Stomach (tissue), 19 donors: ENCODE data around the gene NR4A3. TPM values are rescaled to one million over a fixed set of nuclear protein-coding genes. Genes with fewer than 3 reads are reported as not detected.
A peak's percentile ranks its signal among the peaks of the same experiment; 100 is the strongest.

Experiments
- DNase-seq, 2 donors: peaks; one replicate each; pipeline versions ENCODE4 v3.0.0 to v3.0.0-alpha.2; 2013 to 2019
- H3K27ac ChIP-seq, 5 donors: fragments of 200-600 bp in 4 of 5; sonication (generic) in 4 of 5; one replicate each; pipeline ENCODE4 v1.5.1; 2013 to 2019; ENCODE audit warnings: mild to moderate bottlenecking in 1 of 5, moderate library complexity in 1 of 5
- H3K27me3 ChIP-seq, 3 donors: fragments of 200-600 bp; sonication (generic); one replicate each; pipeline ENCODE4 v1.5.1; 2017 to 2019; ENCODE audit warnings: mixed run types in 1 of 3
- H3K36me3 ChIP-seq, 4 donors: fragments of 200-600 bp; sonication (generic); 1 replicate in 3 of 4; 2 replicates in 1 of 4; pipeline ENCODE4 v1.5.1; 2016 to 2019
- H3K4me1 ChIP-seq, 4 donors: fragments of 200-600 bp; sonication (generic); one replicate each; pipeline ENCODE4 v1.5.1; 2016 to 2019
- H3K4me3 ChIP-seq, 4 donors: fragments of 200-600 bp; sonication (generic) in 3 of 4; one replicate each; pipeline ENCODE4 v1.5.1; 2016 to 2019; ENCODE audit warnings: mild to moderate bottlenecking in 1 of 4
- H3K9me3 ChIP-seq, 4 donors: fragments of 200-600 bp; sonication (generic); one replicate each; pipeline ENCODE4 v1.5.1; 2016 to 2019
- EP300 ChIP-seq: sonication (generic); formaldehyde crosslinking; IDR thresholded peaks from one replicate; pipeline ENCODE4 v1.6.1; 2017; ENCODE audit warnings: antibody characterized with exemption
- POLR2A ChIP-seq, 4 donors: fragments of 450-650 bp; IDR thresholded peaks; one replicate each; pipeline ENCODE4 v1.6.1; 2016; ENCODE audit warnings: antibody characterized with exemption in 4 of 4, control low read depth in 2 of 4, mild to moderate bottlenecking in 1 of 4, moderate library complexity in 1 of 4
- POLR2AphosphoS5 ChIP-seq, 3 donors: sonication (generic); formaldehyde crosslinking; IDR thresholded peaks; one replicate each; pipeline ENCODE4 v1.6.1; 2016; ENCODE audit warnings: antibody characterized with exemption in 3 of 3
- WGBS, 5 donors: extraction: QIAGEN DNeasy Blood & Tissue Kit in 3 of 5; methylation state at CpG; one replicate each; pipeline versions ENCODE4 v1.1.5 to v1.1.7; 2013 to 2018; 5-methylcytosine and 5-hydroxymethylcytosine counted together
- intact Hi-C: fragments of 100-400 bp; cut with DNase I; formaldehyde crosslinking; loops from one replicate; pipeline ENCODE4 v1.15.1; 2023; ENCODE audit warnings: low total_unique reads
- long read RNA-seq, 10 donors: transcript quantifications; one replicate each; lab custom pipeline, GENCODE V29; 2026
- polyA plus RNA-seq, 3 donors: library from polyadenylated mRNA; stranded (reverse); fragments of 200-250 nt; gene quantifications; one replicate each; pipeline ENCODE4 v1.2.3, GENCODE V29; 2013
- total RNA-seq, 5 donors: library from RNA; depleted of rRNA; stranded (reverse); fragments of >200 nt; gene quantifications; one replicate each; pipeline versions ENCODE4 v1.1.0 to v1.2.3, GENCODE V29; 2014 to 2016
- TF ChIP-seq, protein P1 (sequence below), 7 experiments: fragments of 450-650 bp in 4 of 7; fragments of 200-600 bp in 3 of 7; sonication (generic) in 3 of 7; IDR thresholded peaks; one replicate each; pipeline ENCODE4 v1.5.1; 2016 to 2019; ENCODE audit warnings: antibody characterized with exemption in 7 of 7, control low read depth in 2 of 7, mild to moderate bottlenecking in 1 of 7
- donor health status: healthy with polysubstance abuse.
- donor health status: Bipolar disorder and iron deficiency.
- donor health status: healthy.

NR4A3 gene
- total RNA-seq (10 to 100 TPM in 1 of 5 donors, 1 to 10 TPM in 3, under 1 TPM in 1; 0.58 to 51.8 (median 2.6) TPM), polyA plus RNA-seq (1 to 10 TPM; 1.3 to 4.9 (median 3.9) TPM)
- long read RNA-seq, donor 1: 0 reads
- long read RNA-seq, donor 2: 0 reads
- long read RNA-seq, donor 3: 0 reads
- long read RNA-seq, donor 4: 0 reads
- long read RNA-seq, donor 5: 0 reads
- long read RNA-seq, donor 6: 0 reads
- long read RNA-seq, donor 7: 0 reads
- long read RNA-seq, donor 8: 0 reads
- long read RNA-seq, donor 9: 0 reads
- long read RNA-seq, donor 10: 0 reads

DNA sequence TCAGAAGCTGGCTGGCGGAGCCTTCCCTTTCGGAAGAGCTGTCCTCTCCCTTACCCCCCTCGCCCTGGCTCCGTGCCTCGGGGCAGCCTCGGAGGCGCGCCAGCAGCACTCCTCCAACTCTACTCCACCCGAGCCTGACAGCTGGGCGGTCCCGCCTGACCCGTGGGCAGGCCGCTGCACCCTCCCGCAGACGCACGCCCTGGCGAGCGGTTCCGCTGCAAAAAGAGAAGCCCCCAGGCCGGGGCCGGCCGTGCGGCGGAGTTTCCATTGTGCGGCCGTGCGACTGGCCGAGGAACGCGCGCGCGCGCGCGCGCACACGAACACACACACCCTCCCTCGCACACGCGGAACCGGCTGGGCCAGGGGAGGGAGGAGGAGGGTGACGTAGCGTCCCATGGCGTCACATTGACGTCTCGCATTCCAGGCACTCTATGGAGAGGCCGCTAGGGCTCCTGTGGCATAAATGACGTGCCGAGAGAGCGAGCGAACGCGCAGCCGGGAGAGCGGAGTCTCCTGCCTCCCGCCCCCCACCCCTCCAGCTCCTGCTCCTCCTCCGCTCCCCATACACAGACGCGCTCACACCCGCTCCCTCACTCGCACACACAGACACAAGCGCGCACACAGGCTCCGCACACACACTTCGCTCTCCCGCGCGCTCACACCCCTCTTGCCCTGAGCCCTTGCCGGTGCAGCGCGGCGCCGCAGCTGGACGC is at the start of gene NR4A3:
Gene NR4A3, plus strand, starts transcription at position 490 of the 713 bp plus-strand sequence. CDS start 6,158 bp downstream, outside the sequence.
- H3K9me3 ChIP-seq: no peaks in the 10 kb centered on the region
- H3K27ac ChIP-seq: peak within 1 kb of the TSS; percentile 92 to 100 (median 99)
- H3K4me3 ChIP-seq: peak within 1 kb of the TSS; percentile 71 to 95 (median 81)
- H3K4me1 ChIP-seq: peaks cover 23 to 61% (median 57%) of the 10 kb centered on the region in 4 donors
- H3K36me3 ChIP-seq: no peaks in the 10 kb centered on the region
- WGBS, 5 donors: 0 to 2% (median 0%) methylated on average over 54 to 75 of the region's 75 CpGs
- H3K27me3 ChIP-seq: peaks cover 0 to 45% (median 18%) of the 10 kb centered on the region in 3 donors
- peak; percentile 96 to 99 for DNase-seq
- intact Hi-C loops: no loop called here
- TF ChIP-seq, protein P1, sequence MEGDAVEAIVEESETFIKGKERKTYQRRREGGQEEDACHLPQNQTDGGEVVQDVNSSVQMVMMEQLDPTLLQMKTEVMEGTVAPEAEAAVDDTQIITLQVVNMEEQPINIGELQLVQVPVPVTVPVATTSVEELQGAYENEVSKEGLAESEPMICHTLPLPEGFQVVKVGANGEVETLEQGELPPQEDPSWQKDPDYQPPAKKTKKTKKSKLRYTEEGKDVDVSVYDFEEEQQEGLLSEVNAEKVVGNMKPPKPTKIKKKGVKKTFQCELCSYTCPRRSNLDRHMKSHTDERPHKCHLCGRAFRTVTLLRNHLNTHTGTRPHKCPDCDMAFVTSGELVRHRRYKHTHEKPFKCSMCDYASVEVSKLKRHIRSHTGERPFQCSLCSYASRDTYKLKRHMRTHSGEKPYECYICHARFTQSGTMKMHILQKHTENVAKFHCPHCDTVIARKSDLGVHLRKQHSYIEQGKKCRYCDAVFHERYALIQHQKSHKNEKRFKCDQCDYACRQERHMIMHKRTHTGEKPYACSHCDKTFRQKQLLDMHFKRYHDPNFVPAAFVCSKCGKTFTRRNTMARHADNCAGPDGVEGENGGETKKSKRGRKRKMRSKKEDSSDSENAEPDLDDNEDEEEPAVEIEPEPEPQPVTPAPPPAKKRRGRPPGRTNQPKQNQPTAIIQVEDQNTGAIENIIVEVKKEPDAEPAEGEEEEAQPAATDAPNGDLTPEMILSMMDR (IDR thresholded peaks at IDR 0.05): peak in 4 of 7 experiments; percentile 28 to 52 (median 40)
- peak; percentile 88 for TF ChIP-seq EP300
- peak; percentile 97 to 98 (median 97) for TF ChIP-seq POLR2AphosphoS5 (IDR thresholded peaks at IDR 0.05)
- TF ChIP-seq POLR2A (IDR thresholded peaks at IDR 0.05): peak in 2 of 4 donors; percentile 80 to 95

DNA sequence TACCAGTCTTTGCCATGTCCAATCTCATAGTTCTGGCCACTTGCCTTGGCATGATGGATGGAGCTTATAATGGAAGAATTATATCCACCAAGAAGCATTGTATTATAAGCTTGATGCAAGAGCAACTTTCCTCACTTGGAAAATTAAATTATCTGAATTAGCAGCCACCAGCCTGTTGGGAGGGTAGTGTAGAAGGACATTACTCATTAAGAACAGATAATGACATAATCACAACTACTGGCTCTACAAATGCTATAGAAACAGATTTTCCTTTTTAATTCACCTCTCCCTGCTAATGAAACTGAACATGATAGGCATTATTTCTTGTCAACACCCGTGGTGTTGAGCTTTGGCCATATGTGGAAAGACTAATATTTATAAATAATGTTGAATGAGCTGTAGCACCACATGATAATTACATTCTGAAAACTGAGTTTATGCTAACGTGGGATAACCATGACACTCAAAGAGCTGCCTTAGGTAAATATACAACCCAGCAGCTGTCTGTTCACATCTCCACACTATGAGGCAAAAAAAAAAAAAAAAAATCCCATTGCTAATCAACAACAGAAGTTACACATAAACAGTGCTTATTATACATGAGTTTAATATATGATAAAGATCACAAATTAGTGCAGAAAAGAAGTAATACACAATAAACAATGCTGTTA is 48.1 kb upstream of the NR4A3 start:
- intact Hi-C loops: no loop called here
- no peak overlapping the region for H3K4me3 ChIP-seq
- H3K9me3 ChIP-seq: no peaks in the 10 kb centered on the region
- no peaks in the 10 kb centered on the region for H3K4me1 ChIP-seq
- no peak overlapping the region for H3K27ac ChIP-seq
- no peaks in the 10 kb centered on the region for H3K36me3 ChIP-seq
- DNase-seq: peak in 1 of 2 donors; percentile 6
- 31 to 43% (median 38%) methylated on average over 2 of the region's 2 CpGs for WGBS, 5 donors
- TF ChIP-seq POLR2A (IDR thresholded peaks at IDR 0.05) (no peak), POLR2AphosphoS5 (IDR thresholded peaks at IDR 0.05) (no peak), EP300 (no peak)
- TF ChIP-seq, protein P1 (IDR thresholded peaks at IDR 0.05): no peak
- H3K27me3 ChIP-seq: no peaks in the 10 kb centered on the region

DNA sequence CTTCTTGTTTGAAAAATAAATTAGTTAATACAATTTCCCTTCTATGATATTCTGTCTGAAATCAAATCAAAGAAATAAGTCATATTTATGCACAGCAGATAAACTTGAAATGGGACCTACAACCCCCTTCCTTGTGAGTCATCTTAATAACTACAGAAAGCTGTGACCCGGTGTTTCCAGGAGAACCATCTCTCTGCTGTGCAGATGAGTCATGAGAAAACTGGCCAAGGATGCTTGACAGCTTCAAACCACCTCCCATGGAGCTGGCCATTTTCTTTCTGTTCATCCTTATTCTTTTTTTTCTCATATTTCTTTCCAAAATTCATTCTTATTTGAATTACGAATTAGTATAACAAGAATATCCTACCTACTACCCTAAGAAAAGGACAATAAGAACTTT is 43.4 kb upstream of the NR4A3 start:
- TF ChIP-seq, protein P1 (IDR thresholded peaks at IDR 0.05): no peak
- TF ChIP-seq EP300 (no peak), POLR2A (IDR thresholded peaks at IDR 0.05) (no peak), POLR2AphosphoS5 (IDR thresholded peaks at IDR 0.05) (no peak)
- H3K9me3 ChIP-seq: no peaks in the 10 kb centered on the region
- no peaks in the 10 kb centered on the region for H3K36me3 ChIP-seq
- H3K4me3 ChIP-seq: no peak overlapping the region
- no peaks in the 10 kb centered on the region for H3K27me3 ChIP-seq
- intact Hi-C loops: no loop called here
- no peaks in the 10 kb centered on the region for H3K4me1 ChIP-seq
- WGBS, 5 donors: 70 to 82% (median 77%) methylated on average over 2 of the region's 2 CpGs
- no peak for DNase-seq
- no peak overlapping the region for H3K27ac ChIP-seq

DNA sequence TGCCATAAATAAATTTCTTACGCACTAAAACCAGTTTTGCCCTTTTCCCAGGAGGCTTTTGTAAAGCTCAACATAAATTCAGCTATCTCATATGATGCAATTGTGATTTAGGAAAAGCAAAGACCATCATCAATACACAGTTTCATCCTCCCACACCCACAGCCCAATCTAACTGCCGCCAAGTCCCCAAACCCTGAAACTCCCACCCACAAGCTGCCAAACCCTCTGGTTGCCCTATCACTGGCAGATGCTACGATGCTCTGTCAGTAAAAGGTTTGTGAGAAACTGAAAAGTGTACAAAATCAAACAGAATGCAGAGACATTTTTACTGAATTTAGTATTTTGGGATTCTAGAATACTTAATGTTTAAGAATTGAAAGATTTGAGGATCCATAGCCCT is 42.8 kb upstream of the NR4A3 start:
- intact Hi-C loops: no loop called here
- Histone ChIP-seq H3K4me1 (no peaks in the 10 kb centered on the region), H3K9me3 (no peaks in the 10 kb centered on the region), H3K27me3 (no peaks in the 10 kb centered on the region), H3K36me3 (no peaks in the 10 kb centered on the region), H3K27ac (no peak overlapping the region), H3K4me3 (no peak overlapping the region)
- 85 to 95% (median 88%) methylated on average over 3 of the region's 3 CpGs for WGBS, 5 donors
- DNase-seq: no peak
- TF ChIP-seq, protein P1 (IDR thresholded peaks at IDR 0.05): no peak
- TF ChIP-seq POLR2AphosphoS5 (IDR thresholded peaks at IDR 0.05) (no peak), POLR2A (IDR thresholded peaks at IDR 0.05) (no peak), EP300 (no peak)
